ENCODE data around the gene PRDM12.

The PRDM12 gene

DNA sequence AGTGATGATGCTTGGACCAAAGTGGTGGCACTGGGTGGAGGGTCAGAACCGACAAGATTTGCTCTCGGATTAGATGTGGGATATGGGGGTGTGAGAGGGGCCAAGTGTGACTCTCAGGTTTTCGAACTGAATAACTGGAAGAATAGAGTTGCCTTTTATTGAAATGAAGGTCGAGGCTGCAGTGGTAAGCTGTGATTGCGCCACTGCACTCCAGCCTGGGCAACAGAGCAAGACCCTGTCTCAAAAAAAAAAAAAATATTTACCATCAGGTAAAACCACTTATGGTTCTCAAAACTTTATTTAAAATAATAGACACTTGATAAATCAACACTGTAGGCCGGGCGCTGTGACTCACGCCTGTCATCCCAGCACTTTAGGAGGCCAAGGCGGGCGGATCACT, 56.4 kb downstream of the PRDM12 start:
- no peak overlapping the region for H3K4me3 ChIP-seq (ENCODE audit: low read length in 2 of 2)
- H3K18ac ChIP-seq (ENCODE audit: low read length) = no peak overlapping the region
- H2BK120ac ChIP-seq (ENCODE audit: low read depth, low read length) = no peak overlapping the region
- no peak for DNase-seq (ENCODE audit: low spot score)
- H3K4me1 ChIP-seq (ENCODE audit: control insufficient read depth in 2 of 2, insufficient read depth in 1 of 2, low read depth in 1 of 2, low read length in 2 of 2) = peaks cover 0 to under 1% of the 10 kb centered on the region in 2 donors
- no peak overlapping the region for H3K4me2 ChIP-seq (ENCODE audit: insufficient read depth, low read length, poor library complexity, severe bottlenecking)
- no peak overlapping the region for H3K27ac ChIP-seq (replicated peaks; ENCODE audit: low read length)
- no peak overlapping the region for H2BK5ac ChIP-seq (ENCODE audit: low read length)
- H4K8ac ChIP-seq (ENCODE audit: low read depth, low read length) = no peak overlapping the region
- peaks cover 0 to 2% (median 0%) of the 10 kb centered on the region in 3 experiments for H3K27me3 ChIP-seq (ENCODE audit: control insufficient read depth in 3 of 3, insufficient read depth in 3 of 3, low read depth in 1 of 3, low read length in 3 of 3)
- H4K91ac ChIP-seq (ENCODE audit: low read depth, low read length, poor library complexity) = no peak overlapping the region
- no peak overlapping the region for H3K4ac ChIP-seq (ENCODE audit: low read length)
- H2AFZ ChIP-seq (ENCODE audit: low read length) = no peak overlapping the region
- no peak overlapping the region for H2BK15ac ChIP-seq (ENCODE audit: low read length)
- H3K9me3 ChIP-seq (replicated peaks in 1 of 2; ENCODE audit: control insufficient read depth in 2 of 2, insufficient read depth in 1 of 2, low read depth in 1 of 2, low read length in 2 of 2) = peaks cover 0 to 1% of the 10 kb centered on the region in 2 donors
- no peak overlapping the region for H3K14ac ChIP-seq (ENCODE audit: low read length)
- no peak overlapping the region for H2AK5ac ChIP-seq (ENCODE audit: low read depth, low read length)
- no peaks in the 10 kb centered on the region for H3K36me3 ChIP-seq (replicated peaks in 1 of 2; ENCODE audit: control insufficient read depth in 2 of 2, insufficient read depth in 2 of 2, low read length in 2 of 2)
- WGBS, 2 donors (ENCODE audit: extremely low coverage in 2 of 2, insufficient read length in 2 of 2, insufficient replicate concordance in 1 of 2) = no CpG with 5 or more reads among the region's 10 CpGs
- peaks cover 5% of the 10 kb centered on the region for H3K79me1 ChIP-seq (ENCODE audit: low read depth, low read length)
- H2BK12ac ChIP-seq (ENCODE audit: low read length) = no peak overlapping the region
- no peak overlapping the region for H3K9ac ChIP-seq (ENCODE audit: low read depth, low read length, poor library complexity)
- H3K23ac ChIP-seq (ENCODE audit: low read depth, low read length, poor library complexity) = no peak overlapping the region

DNA sequence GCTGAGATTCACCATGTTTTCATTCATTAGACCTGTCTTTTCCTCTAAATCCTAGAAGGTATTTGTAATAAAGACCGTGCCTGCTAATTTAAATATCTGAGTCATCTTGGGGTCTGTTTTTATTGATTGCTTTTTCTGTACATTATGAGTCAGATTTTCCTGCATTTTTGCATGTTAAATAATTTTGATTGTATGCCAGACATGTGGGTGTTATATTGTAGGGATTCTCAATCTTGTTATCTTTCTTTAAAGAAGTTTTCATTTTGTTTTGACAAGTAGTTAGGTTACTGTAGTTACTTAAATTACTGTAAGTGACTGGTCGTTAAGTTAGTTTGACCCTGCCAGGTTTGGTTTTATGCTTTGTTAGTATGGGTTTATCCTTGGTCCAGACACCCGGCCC, 64.3 kb downstream of the PRDM12 start:
- Histone ChIP-seq H2BK12ac (ENCODE audit: low read length) (no peak overlapping the region), H3K9me3 (replicated peaks in 1 of 2; ENCODE audit: control insufficient read depth in 2 of 2, insufficient read depth in 1 of 2, low read depth in 1 of 2, low read length in 2 of 2) (peaks cover 1 to 4% of the 10 kb centered on the region in 2 donors), H2BK120ac (ENCODE audit: low read depth, low read length) (no peak overlapping the region), H3K4ac (ENCODE audit: low read length) (no peak overlapping the region), H2AK5ac (ENCODE audit: low read depth, low read length) (no peak overlapping the region), H3K27ac (replicated peaks; ENCODE audit: low read length) (no peak overlapping the region), H2BK15ac (ENCODE audit: low read length) (no peak overlapping the region), H3K9ac (ENCODE audit: low read depth, low read length, poor library complexity) (no peak overlapping the region), H3K4me1 (ENCODE audit: control insufficient read depth in 2 of 2, insufficient read depth in 1 of 2, low read depth in 1 of 2, low read length in 2 of 2) (no peaks in the 10 kb centered on the region), H3K4me3 (ENCODE audit: low read length in 2 of 2) (no peak overlapping the region), H4K8ac (ENCODE audit: low read depth, low read length) (no peak overlapping the region), H3K36me3 (replicated peaks in 1 of 2; ENCODE audit: control insufficient read depth in 2 of 2, insufficient read depth in 2 of 2, low read length in 2 of 2) (no peaks in the 10 kb centered on the region), H3K4me2 (ENCODE audit: insufficient read depth, low read length, poor library complexity, severe bottlenecking) (no peak overlapping the region), H2AFZ (ENCODE audit: low read length) (no peak overlapping the region), H3K18ac (ENCODE audit: low read length) (no peak overlapping the region), H3K14ac (ENCODE audit: low read length) (no peak overlapping the region), H3K79me1 (ENCODE audit: low read depth, low read length) (no peaks in the 10 kb centered on the region), H3K27me3 (ENCODE audit: control insufficient read depth in 3 of 3, insufficient read depth in 3 of 3, low read depth in 1 of 3, low read length in 3 of 3) (no peaks in the 10 kb centered on the region), H2BK5ac (ENCODE audit: low read length) (no peak overlapping the region), H3K23ac (ENCODE audit: low read depth, low read length, poor library complexity) (no peak overlapping the region), H4K91ac (ENCODE audit: low read depth, low read length, poor library complexity) (no peak overlapping the region)
- no peak for DNase-seq (ENCODE audit: low spot score)
- WGBS, 2 donors (ENCODE audit: extremely low coverage in 2 of 2, insufficient read length in 2 of 2, insufficient replicate concordance in 1 of 2) = no CpG with 5 or more reads among the region's 3 CpGs

- Histone ChIP-seq H3K79me1 (ENCODE audit: low read depth, low read length) (no peaks in the 10 kb centered on the region), H3K9me3 (replicated peaks in 1 of 2; ENCODE audit: control insufficient read depth in 2 of 2, insufficient read depth in 1 of 2, low read depth in 1 of 2, low read length in 2 of 2) (peaks cover 1 to 4% of the 10 kb centered on the region in 2 donors), H3K23ac (ENCODE audit: low read depth, low read length, poor library complexity) (no peak overlapping the region), H3K4ac (ENCODE audit: low read length) (no peak overlapping the region), H2AK5ac (ENCODE audit: low read depth, low read length) (no peak overlapping the region), H3K4me3 (ENCODE audit: low read length in 2 of 2) (peak overlapping the region in 1 of 2 donors; percentile 61), H3K9ac (ENCODE audit: low read depth, low read length, poor library complexity) (no peak overlapping the region), H3K27ac (replicated peaks; ENCODE audit: low read length) (no peak overlapping the region), H3K27me3 (ENCODE audit: control insufficient read depth in 3 of 3, insufficient read depth in 3 of 3, low read depth in 1 of 3, low read length in 3 of 3) (no peaks in the 10 kb centered on the region), H3K36me3 (replicated peaks in 1 of 2; ENCODE audit: control insufficient read depth in 2 of 2, insufficient read depth in 2 of 2, low read length in 2 of 2) (no peaks in the 10 kb centered on the region), H4K8ac (ENCODE audit: low read depth, low read length) (no peak overlapping the region), H2BK5ac (ENCODE audit: low read length) (no peak overlapping the region), H4K91ac (ENCODE audit: low read depth, low read length, poor library complexity) (no peak overlapping the region), H2AFZ (ENCODE audit: low read length) (no peak overlapping the region), H2BK120ac (ENCODE audit: low read depth, low read length) (no peak overlapping the region), H3K4me2 (ENCODE audit: insufficient read depth, low read length, poor library complexity, severe bottlenecking) (no peak overlapping the region), H2BK15ac (ENCODE audit: low read length) (no peak overlapping the region), H2BK12ac (ENCODE audit: low read length) (no peak overlapping the region), H3K4me1 (ENCODE audit: control insufficient read depth in 2 of 2, insufficient read depth in 1 of 2, low read depth in 1 of 2, low read length in 2 of 2) (no peaks in the 10 kb centered on the region), H3K14ac (ENCODE audit: low read length) (no peak overlapping the region), H3K18ac (ENCODE audit: low read length) (no peak overlapping the region)
- DNase-seq (ENCODE audit: low spot score) = no peak
- no CpG with 5 or more reads among the region's 2 CpGs for WGBS, 2 donors (ENCODE audit: extremely low coverage in 2 of 2, insufficient read length in 2 of 2, insufficient replicate concordance in 1 of 2)
Observed at GRCh38 chr9:130729145-130729544, 64.8 kb downstream of the PRDM12 start.

- H3K9me3 ChIP-seq (replicated peaks in 1 of 2; ENCODE audit: control insufficient read depth in 2 of 2, insufficient read depth in 1 of 2, low read depth in 1 of 2, low read length in 2 of 2) = peaks cover 0 to 4% of the 10 kb centered on the region in 2 donors
- no peak overlapping the region for H3K4ac ChIP-seq (ENCODE audit: low read length)
- H2BK120ac ChIP-seq (ENCODE audit: low read depth, low read length) = no peak overlapping the region
- H2BK15ac ChIP-seq (ENCODE audit: low read length) = no peak overlapping the region
- no peak overlapping the region for H3K4me2 ChIP-seq (ENCODE audit: insufficient read depth, low read length, poor library complexity, severe bottlenecking)
- no peak overlapping the region for H3K27ac ChIP-seq (replicated peaks; ENCODE audit: low read length)
- H3K14ac ChIP-seq (ENCODE audit: low read length) = no peak overlapping the region
- no peak overlapping the region for H3K9ac ChIP-seq (ENCODE audit: low read depth, low read length, poor library complexity)
- H3K36me3 ChIP-seq (replicated peaks in 1 of 2; ENCODE audit: control insufficient read depth in 2 of 2, insufficient read depth in 2 of 2, low read length in 2 of 2) = no peaks in the 10 kb centered on the region
- no peak overlapping the region for H2BK5ac ChIP-seq (ENCODE audit: low read length)
- H3K4me1 ChIP-seq (ENCODE audit: control insufficient read depth in 2 of 2, insufficient read depth in 1 of 2, low read depth in 1 of 2, low read length in 2 of 2) = no peaks in the 10 kb centered on the region
- DNase-seq (ENCODE audit: low spot score) = no peak
- no peak overlapping the region for H2AFZ ChIP-seq (ENCODE audit: low read length)
- H3K23ac ChIP-seq (ENCODE audit: low read depth, low read length, poor library complexity) = no peak overlapping the region
- no peak overlapping the region for H3K4me3 ChIP-seq (ENCODE audit: low read length in 2 of 2)
- H4K91ac ChIP-seq (ENCODE audit: low read depth, low read length, poor library complexity) = no peak overlapping the region
- WGBS, 2 donors (ENCODE audit: extremely low coverage in 2 of 2, insufficient read length in 2 of 2, insufficient replicate concordance in 1 of 2) = no CpG with 5 or more reads among the region's 2 CpGs
- no peak overlapping the region for H3K18ac ChIP-seq (ENCODE audit: low read length)
- no peak overlapping the region for H2BK12ac ChIP-seq (ENCODE audit: low read length)
- H4K8ac ChIP-seq (ENCODE audit: low read depth, low read length) = no peak overlapping the region
- H2AK5ac ChIP-seq (ENCODE audit: low read depth, low read length) = no peak overlapping the region
- no peaks in the 10 kb centered on the region for H3K79me1 ChIP-seq (ENCODE audit: low read depth, low read length)
- H3K27me3 ChIP-seq (ENCODE audit: control insufficient read depth in 3 of 3, insufficient read depth in 3 of 3, low read depth in 1 of 3, low read length in 3 of 3) = no peaks in the 10 kb centered on the region
Observed at GRCh38 chr9:130731355-130731754, 67.0 kb downstream of the PRDM12 start.
